ENCODE measurements around the gene BAD. TPM values are rescaled to one million over a fixed set of nuclear protein-coding genes. Genes with fewer than 3 reads are reported as not detected.

The BAD gene
- polyA plus RNA-seq, 2 of the 4 experiments (the other 2 are of a cell fraction) = 33.7 to 68.4 TPM

GRCh38 chr11:64229744-64230170 is 54.7 kb downstream of the BAD start:
- ChIA-PET POLR2A (interaction anchor here (1.0 kb wide), 1 partner anchor 11 kb away, joined by 5 read pairs; the partner anchor contains the start of gene FKBP2), CTCF (interaction anchor here (19.9 kb wide), 1 partner anchor 27 kb away, joined by 254 read pairs; the partner anchor contains the start of gene FERMT3)
- H3K4me2 ChIP-seq = peak overlapping the region; percentile 98
- peak overlapping the region; percentile 94 for H3K4me3 ChIP-seq
- DNase-seq (ENCODE audit: low read depth in 1 of 2, low spot score in 1 of 2) (no peak), FAIRE-seq (no peak), ATAC-seq (no peak)
- H3K9me3 ChIP-seq = no peaks in the 10 kb centered on the region
- peaks cover 45% of the 10 kb centered on the region for H3K4me1 ChIP-seq
- TF ChIP-seq CBX8 (IDR thresholded peaks at IDR 0.05) = no peak
- no peak for TF ChIP-seq ZC3H11A (IDR thresholded peaks at IDR 0.05)
- TF ChIP-seq TFCP2L1 (CRISPR knock-in tag; IDR thresholded peaks at IDR 0.05) = no peak
- TF ChIP-seq HMGXB4 (CRISPR knock-in tag; IDR thresholded peaks at IDR 0.05; ENCODE audit: borderline replicate concordance) = no peak
- TF ChIP-seq POLR2A (IDR thresholded peaks at IDR 0.05; ENCODE audit: low read length) = no peak
- no peak for TF ChIP-seq POLR2AphosphoS2 (conservative IDR thresholded peaks at IDR 0.05; ENCODE audit: low read length)
- no peak for TF ChIP-seq ZFP36 (IDR thresholded peaks at IDR 0.05; ENCODE audit: borderline replicate concordance, partially characterized antibody)
- TF ChIP-seq KDM1A (IDR thresholded peaks at IDR 0.05; ENCODE audit: low read depth) = no peak
- TF ChIP-seq CEBPB (IDR thresholded peaks at IDR 0.05) = no peak
- TF ChIP-seq CBX2 (IDR thresholded peaks at IDR 0.05; ENCODE audit: borderline replicate concordance, low read depth) = no peak
- TF ChIP-seq HOXB13 (CRISPR knock-in tag; IDR thresholded peaks at IDR 0.05; ENCODE audit: low read depth) = no peak
- no peak for TF ChIP-seq E2F6 (IDR thresholded peaks at IDR 0.05; ENCODE audit: borderline replicate concordance, low read depth)
- no peak for TF ChIP-seq ELK1 (IDR thresholded peaks at IDR 0.05; ENCODE audit: low read depth, low read length)
- no peak for TF ChIP-seq ZNF302 (CRISPR knock-in tag; IDR thresholded peaks at IDR 0.05)
- TF ChIP-seq GATA3 (IDR thresholded peaks at IDR 0.05; ENCODE audit: borderline replicate concordance) = no peak
- no peak for TF ChIP-seq TP53 (CRISPR knock-in tag; IDR thresholded peaks at IDR 0.05)
- no peak for TF ChIP-seq RAD21 (conservative IDR thresholded peaks at IDR 0.05 in 1 of 2, IDR thresholded peaks at IDR 0.05 in 1 of 2)
- WGBS (ENCODE audit: missing lambda C conversion rate) = 77% methylated on average over 13 of the region's 13 CpGs
- peak overlapping the region; percentile 94 to 95; a peak in 5 of 6 replicates for H3K27ac ChIP-seq

GRCh38 chr11:64229090-64229743 is 55.2 kb downstream of the BAD start:
- no peak for ATAC-seq
- WGBS (ENCODE audit: missing lambda C conversion rate) = 78% methylated on average over 5 of the region's 12 CpGs
- TF ChIP-seq POLR2AphosphoS2 (conservative IDR thresholded peaks at IDR 0.05; ENCODE audit: low read length) (no peak), MAZ (IDR thresholded peaks at IDR 0.05; ENCODE audit: borderline replicate concordance, low read depth, low read length) (no peak), RCOR1 (IDR thresholded peaks at IDR 0.05; ENCODE audit: low read depth, low read length) (no peak), SREBF2 (IDR thresholded peaks at IDR 0.05) (no peak), HOXA7 (CRISPR knock-in tag; IDR thresholded peaks at IDR 0.05) (no peak), CHD4 (IDR thresholded peaks at IDR 0.05; ENCODE audit: borderline replicate concordance) (no peak), EHMT2 (IDR thresholded peaks at IDR 0.05; ENCODE audit: low read depth) (no peak), HOXB5 (CRISPR knock-in tag; IDR thresholded peaks at IDR 0.05) (no peak), REST (IDR thresholded peaks at IDR 0.05) (no peak)
- no peak for DNase-seq (ENCODE audit: low read depth in 1 of 2, low spot score in 1 of 2)
- CTCF ChIA-PET = interaction anchor here (19.9 kb wide), 1 partner anchor 26 kb away, joined by 254 read pairs; the partner anchor contains the start of gene FERMT3
- Histone ChIP-seq H3K9me3 (no peaks in the 10 kb centered on the region), H3K4me2 (no peak overlapping the region; the same call in 2 of the 3 replicates), H3K4me3 (no peak overlapping the region), H3K4me1 (peaks cover 48% of the 10 kb centered on the region), H3K27ac (peak overlapping the region in 1 of 2 experiments; percentile 94; a peak in 1 of 6 replicates)
- FAIRE-seq = no peak
- POLR2A ChIA-PET = interaction anchor here (1.0 kb wide), 1 partner anchor 12 kb away, joined by 5 read pairs; the partner anchor contains the start of gene FKBP2

Measured in A549 (cell line).